ENCODE measurements around the gene NRXN2.

The NRXN2 gene

DNA sequence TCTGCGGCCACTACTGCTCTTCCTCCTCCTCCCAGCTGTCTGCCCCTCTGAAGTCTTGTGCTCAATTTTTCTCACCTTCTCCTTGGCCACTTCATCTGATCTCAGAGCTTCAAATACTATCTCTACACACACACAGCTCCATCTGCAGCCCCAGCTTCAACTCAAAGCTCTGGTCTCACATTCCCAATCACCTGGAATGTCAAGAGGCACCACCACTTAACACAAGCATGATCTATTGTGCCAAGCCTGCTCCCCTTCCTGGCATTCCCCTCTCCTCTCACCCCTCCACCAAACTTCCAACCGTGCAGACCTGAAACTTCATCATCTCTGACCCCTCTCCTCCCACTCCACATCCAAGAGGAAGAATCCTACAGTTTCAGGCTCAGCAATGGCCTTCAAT is 17.5 kb downstream of the NRXN2 start:
- no peak for TF ChIP-seq RAD21 (IDR thresholded peaks at IDR 0.05; ENCODE audit: low read depth)

DNA sequence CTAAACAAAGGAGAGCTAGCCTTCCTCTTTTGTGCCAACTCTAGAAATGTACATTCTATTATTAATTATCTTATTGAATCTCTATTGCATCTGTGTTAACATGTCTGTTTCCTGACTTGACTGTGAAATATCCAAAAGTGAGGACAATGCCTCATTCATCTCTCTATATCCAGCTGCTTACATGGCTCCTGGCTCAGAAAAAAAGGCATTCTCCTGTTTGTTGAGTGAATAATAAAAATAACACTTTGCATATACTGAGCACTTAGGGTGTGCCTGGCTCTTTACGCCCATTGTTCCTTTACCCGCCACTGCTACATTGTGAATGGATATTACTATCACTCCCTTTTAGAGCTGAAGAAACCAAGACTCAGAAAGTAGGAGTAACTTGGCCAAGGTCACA is 19.9 kb downstream of the NRXN2 start:
- TF ChIP-seq, protein P1, sequence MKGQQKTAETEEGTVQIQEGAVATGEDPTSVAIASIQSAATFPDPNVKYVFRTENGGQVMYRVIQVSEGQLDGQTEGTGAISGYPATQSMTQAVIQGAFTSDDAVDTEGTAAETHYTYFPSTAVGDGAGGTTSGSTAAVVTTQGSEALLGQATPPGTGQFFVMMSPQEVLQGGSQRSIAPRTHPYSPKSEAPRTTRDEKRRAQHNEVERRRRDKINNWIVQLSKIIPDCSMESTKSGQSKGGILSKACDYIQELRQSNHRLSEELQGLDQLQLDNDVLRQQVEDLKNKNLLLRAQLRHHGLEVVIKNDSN (IDR thresholded peaks at IDR 0.05) = no peak
- TF ChIP-seq EP300 (IDR thresholded peaks at IDR 0.05; ENCODE audit: borderline replicate concordance) (no peak), TCF12 (IDR thresholded peaks at IDR 0.05; ENCODE audit: low read depth) (no peak), CREB1 (IDR thresholded peaks at IDR 0.05; ENCODE audit: low read depth) (no peak), CEBPB (IDR thresholded peaks at IDR 0.05) (no peak)

DNA sequence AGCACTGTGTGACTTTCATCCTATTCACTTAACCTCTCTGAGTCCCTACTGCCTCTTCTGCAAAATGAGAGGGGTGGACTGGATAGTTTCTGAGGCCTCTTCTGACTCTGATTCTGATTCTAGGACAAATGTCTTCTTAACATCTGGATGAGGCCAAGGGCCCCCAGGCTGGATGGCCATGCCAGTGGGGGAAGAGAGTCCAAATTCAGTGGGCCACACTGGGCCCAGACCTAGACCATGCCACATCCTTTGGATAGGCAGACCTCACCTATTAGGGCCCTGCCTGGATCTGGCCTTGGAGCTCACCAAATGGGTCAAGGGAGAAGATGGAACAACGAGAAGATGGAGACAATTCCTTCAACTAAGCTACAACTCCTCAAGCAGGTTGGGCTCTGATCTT is 24.6 kb downstream of the NRXN2 start:
- TF ChIP-seq EP300 (IDR thresholded peaks at IDR 0.05; ENCODE audit: borderline replicate concordance) (no peak), CEBPB (IDR thresholded peaks at IDR 0.05) (no peak), EGR1 (IDR thresholded peaks at IDR 0.05) (no peak), NFIC (IDR thresholded peaks at IDR 0.05) (no peak), TEAD4 (IDR thresholded peaks at IDR 0.05) (no peak), TAF1 (IDR thresholded peaks at IDR 0.05; ENCODE audit: low read depth) (no peak), TCF12 (IDR thresholded peaks at IDR 0.05; ENCODE audit: low read depth) (no peak), ZBTB7A (IDR thresholded peaks at IDR 0.05; ENCODE audit: low read depth) (no peak), FOXM1 (IDR thresholded peaks at IDR 0.05; ENCODE audit: borderline replicate concordance, low read depth) (no peak)
- TF ChIP-seq, protein P1 (IDR thresholded peaks at IDR 0.05) = no peak
- TF ChIP-seq, protein P2, sequence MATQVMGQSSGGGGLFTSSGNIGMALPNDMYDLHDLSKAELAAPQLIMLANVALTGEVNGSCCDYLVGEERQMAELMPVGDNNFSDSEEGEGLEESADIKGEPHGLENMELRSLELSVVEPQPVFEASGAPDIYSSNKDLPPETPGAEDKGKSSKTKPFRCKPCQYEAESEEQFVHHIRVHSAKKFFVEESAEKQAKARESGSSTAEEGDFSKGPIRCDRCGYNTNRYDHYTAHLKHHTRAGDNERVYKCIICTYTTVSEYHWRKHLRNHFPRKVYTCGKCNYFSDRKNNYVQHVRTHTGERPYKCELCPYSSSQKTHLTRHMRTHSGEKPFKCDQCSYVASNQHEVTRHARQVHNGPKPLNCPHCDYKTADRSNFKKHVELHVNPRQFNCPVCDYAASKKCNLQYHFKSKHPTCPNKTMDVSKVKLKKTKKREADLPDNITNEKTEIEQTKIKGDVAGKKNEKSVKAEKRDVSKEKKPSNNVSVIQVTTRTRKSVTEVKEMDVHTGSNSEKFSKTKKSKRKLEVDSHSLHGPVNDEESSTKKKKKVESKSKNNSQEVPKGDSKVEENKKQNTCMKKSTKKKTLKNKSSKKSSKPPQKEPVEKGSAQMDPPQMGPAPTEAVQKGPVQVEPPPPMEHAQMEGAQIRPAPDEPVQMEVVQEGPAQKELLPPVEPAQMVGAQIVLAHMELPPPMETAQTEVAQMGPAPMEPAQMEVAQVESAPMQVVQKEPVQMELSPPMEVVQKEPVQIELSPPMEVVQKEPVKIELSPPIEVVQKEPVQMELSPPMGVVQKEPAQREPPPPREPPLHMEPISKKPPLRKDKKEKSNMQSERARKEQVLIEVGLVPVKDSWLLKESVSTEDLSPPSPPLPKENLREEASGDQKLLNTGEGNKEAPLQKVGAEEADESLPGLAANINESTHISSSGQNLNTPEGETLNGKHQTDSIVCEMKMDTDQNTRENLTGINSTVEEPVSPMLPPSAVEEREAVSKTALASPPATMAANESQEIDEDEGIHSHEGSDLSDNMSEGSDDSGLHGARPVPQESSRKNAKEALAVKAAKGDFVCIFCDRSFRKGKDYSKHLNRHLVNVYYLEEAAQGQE (IDR thresholded peaks at IDR 0.05; ENCODE audit: low read depth) = no peak
- TF ChIP-seq, protein P3, sequence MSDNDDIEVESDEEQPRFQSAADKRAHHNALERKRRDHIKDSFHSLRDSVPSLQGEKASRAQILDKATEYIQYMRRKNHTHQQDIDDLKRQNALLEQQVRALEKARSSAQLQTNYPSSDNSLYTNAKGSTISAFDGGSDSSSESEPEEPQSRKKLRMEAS (IDR thresholded peaks at IDR 0.05) = no peak

DNA sequence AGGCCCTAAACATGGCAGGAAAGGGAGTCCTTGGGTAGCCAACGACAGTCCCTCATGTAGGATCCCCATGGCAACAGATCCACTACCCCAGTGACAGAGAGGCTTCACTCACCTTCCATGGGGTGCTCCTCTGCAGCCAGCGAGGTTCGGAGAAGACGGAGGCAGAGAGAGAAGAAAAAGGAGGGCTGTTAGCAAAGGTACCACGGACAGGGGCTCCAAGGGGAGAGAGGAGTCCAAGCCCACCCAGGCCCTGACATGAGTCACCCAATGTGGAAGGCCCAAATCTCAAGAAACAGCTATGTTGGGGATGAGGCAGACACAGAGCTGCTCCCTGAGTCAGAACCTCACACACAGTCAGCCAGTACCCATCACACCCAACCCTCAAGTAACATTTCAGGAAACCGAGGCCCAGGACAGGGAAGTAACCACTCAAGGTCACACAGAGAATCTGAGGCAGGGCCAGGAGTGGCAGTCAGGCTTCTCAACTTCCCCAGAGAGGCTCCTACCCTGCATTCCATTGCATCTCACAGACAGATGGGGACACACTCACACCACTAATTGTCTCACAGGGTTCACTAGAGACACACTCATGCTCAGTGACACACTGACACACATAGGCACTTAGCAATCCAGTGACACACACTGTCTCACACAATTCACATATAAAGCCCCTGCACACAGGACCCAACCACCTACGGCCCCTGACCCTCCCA is 25.2 kb downstream of the NRXN2 start:
- TF ChIP-seq, protein P2 (IDR thresholded peaks at IDR 0.05; ENCODE audit: low read depth) = peak; percentile 32; the same call in 1 of the 2 replicates
- TF ChIP-seq EGR1 (IDR thresholded peaks at IDR 0.05) (no peak), TCF12 (IDR thresholded peaks at IDR 0.05; ENCODE audit: low read depth) (no peak)

DNA sequence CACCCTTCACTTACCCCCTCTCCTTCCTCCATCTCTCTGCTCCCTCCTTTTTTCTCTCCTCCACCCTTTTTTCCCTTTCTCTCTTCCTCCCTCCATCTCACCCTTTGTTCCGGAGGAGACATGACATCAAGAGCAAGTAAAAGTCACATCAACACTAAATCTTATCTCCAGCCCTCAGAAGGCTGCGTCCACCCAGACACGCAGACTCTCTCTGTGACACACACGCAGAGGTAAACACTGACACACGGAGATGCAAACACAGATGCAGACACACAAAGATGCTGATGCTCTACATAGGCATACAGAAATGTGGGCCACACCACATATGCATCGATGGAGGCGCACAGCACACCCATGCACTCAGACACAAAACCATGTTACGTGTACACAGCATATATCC is 27.0 kb downstream of the NRXN2 start:
- TF ChIP-seq, protein P3 (IDR thresholded peaks at IDR 0.05) = no peak

DNA sequence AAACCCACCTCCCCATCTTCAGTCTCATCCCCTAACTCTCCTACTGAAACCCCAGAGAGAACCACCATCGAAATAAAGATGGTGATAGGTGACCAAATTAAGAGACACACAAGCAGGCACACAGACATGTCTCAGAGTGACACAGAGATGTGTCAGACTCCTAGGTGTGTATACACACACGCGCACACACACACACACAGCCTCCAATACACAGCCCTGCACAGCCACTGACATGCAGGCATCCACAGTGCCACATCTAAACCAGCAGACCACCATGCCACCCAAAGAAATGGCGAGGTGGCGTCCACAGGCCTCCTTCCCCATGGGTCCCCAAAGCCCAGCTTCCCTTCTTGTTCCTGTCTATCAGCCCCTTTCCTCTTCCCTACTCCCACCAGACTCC is 27.4 kb downstream of the NRXN2 start:
- TF ChIP-seq TEAD4 (IDR thresholded peaks at IDR 0.05) = no peak
- no peak for TF ChIP-seq TCF12 (IDR thresholded peaks at IDR 0.05; ENCODE audit: low read depth)

DNA sequence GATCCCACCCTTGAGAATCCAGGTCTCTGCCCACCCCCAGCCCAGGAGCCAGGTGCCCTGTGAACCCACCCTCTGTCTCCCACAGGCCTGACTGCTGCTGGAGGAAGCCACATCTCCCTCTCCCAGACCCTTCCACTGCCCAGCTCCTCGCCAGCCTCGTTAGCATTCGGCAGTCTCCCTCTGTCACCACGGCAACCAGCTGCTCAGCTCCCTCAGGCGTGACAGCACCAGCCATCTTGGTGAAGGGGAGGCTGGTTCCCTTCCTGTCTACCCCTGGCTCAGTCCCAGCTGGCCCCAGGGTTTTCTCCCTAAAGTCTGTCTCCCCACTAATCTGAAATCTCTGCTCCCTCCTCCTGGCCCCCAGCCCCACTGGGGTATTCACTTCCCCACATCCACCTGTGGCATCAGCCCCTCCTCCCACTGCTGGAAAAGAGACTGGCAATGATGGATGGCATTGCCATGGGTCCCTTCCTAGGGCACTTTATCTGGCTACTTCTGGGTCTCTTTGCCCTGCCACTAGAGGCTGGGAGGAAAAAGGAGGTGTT is 28.1 kb downstream of the NRXN2 start:
- TF ChIP-seq, protein P3 (IDR thresholded peaks at IDR 0.05) = no peak
- TF ChIP-seq TAF1 (IDR thresholded peaks at IDR 0.05; ENCODE audit: low read depth) (no peak), YY1 (IDR thresholded peaks at IDR 0.05; ENCODE audit: low read depth) (no peak), TCF12 (IDR thresholded peaks at IDR 0.05; ENCODE audit: low read depth) (no peak), TEAD4 (IDR thresholded peaks at IDR 0.05) (no peak), ZBTB7A (IDR thresholded peaks at IDR 0.05; ENCODE audit: low read depth) (no peak), EGR1 (IDR thresholded peaks at IDR 0.05) (no peak), CEBPB (IDR thresholded peaks at IDR 0.05) (no peak), NFIC (IDR thresholded peaks at IDR 0.05) (no peak)
- TF ChIP-seq, protein P2 (IDR thresholded peaks at IDR 0.05; ENCODE audit: low read depth) = no peak

All from Ishikawa (cell line).